ENCODE data around the gene HSF5. TPM values are rescaled to one million over a fixed set of nuclear protein-coding genes. Genes with fewer than 3 reads are reported as not detected.

The HSF5 gene
- total and polyA plus RNA-seq, 2 of the 13 experiments (the other 11 are each of a cell fraction or from before 2014, with no cell fraction given), result not detected

GRCh38 chr17:58513965-58514769 lies 26.0 kb upstream of the HSF5 start, which contains the start of gene MTMR4 (continued):
- TF ChIP-seq, protein P1, sequence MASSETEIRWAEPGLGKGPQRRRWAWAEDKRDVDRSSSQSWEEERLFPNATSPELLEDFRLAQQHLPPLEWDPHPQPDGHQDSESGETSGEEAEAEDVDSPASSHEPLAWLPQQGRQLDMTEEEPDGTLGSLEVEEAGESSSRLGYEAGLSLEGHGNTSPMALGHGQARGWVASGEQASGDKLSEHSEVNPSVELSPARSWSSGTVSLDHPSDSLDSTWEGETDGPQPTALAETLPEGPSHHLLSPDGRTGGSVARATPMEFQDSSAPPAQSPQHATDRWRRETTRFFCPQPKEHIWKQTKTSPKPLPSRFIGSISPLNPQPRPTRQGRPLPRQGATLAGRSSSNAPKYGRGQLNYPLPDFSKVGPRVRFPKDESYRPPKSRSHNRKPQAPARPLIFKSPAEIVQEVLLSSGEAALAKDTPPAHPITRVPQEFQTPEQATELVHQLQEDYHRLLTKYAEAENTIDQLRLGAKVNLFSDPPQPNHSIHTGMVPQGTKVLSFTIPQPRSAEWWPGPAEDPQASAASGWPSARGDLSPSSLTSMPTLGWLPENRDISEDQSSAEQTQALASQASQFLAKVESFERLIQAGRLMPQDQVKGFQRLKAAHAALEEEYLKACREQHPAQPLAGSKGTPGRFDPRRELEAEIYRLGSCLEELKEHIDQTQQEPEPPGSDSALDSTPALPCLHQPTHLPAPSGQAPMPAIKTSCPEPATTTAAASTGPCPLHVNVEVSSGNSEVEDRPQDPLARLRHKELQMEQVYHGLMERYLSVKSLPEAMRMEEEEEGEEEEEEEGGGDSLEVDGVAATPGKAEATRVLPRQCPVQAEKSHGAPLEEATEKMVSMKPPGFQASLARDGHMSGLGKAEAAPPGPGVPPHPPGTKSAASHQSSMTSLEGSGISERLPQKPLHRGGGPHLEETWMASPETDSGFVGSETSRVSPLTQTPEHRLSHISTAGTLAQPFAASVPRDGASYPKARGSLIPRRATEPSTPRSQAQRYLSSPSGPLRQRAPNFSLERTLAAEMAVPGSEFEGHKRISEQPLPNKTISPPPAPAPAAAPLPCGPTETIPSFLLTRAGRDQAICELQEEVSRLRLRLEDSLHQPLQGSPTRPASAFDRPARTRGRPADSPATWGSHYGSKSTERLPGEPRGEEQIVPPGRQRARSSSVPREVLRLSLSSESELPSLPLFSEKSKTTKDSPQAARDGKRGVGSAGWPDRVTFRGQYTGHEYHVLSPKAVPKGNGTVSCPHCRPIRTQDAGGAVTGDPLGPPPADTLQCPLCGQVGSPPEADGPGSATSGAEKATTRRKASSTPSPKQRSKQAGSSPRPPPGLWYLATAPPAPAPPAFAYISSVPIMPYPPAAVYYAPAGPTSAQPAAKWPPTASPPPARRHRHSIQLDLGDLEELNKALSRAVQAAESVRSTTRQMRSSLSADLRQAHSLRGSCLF (CRISPR knock-in tag; IDR thresholded peaks at IDR 0.05; ENCODE audit: borderline replicate concordance), result no peak
- TF ChIP-seq ZNF326 (CRISPR knock-in tag; IDR thresholded peaks at IDR 0.05; ENCODE audit: borderline replicate concordance) (no peak), SP2 (CRISPR knock-in tag; IDR thresholded peaks at IDR 0.05) (0 out of 2 replicates have a peak, but pooled peaks have one; percentile 43), POLR2AphosphoS2 (IDR thresholded peaks at IDR 0.05; ENCODE audit: low read depth, low read length) (no peak), ZNF292 (CRISPR knock-in tag; IDR thresholded peaks at IDR 0.05; ENCODE audit: borderline replicate concordance, low read depth) (no peak), HMG20B (CRISPR knock-in tag; conservative IDR thresholded peaks at IDR 0.05) (no peak), ZNF776 (CRISPR knock-in tag; IDR thresholded peaks at IDR 0.05) (0 out of 2 replicates have a peak, but pooled peaks have one; percentile 38), NFATC3 (CRISPR knock-in tag; IDR thresholded peaks at IDR 0.05) (no peak), KDM4B (CRISPR knock-in tag; IDR thresholded peaks at IDR 0.05) (no peak), MTF2 (CRISPR knock-in tag; IDR thresholded peaks at IDR 0.05; ENCODE audit: borderline replicate concordance) (no peak), ERF (CRISPR knock-in tag; IDR thresholded peaks at IDR 0.05) (0 out of 2 replicates have a peak, but pooled peaks have one; percentile 53), ZNF547 (CRISPR knock-in tag; IDR thresholded peaks at IDR 0.05) (no peak), HMG20A (CRISPR knock-in tag; IDR thresholded peaks at IDR 0.05; ENCODE audit: borderline replicate concordance) (peak; percentile 43; the same call in 1 of the 2 replicates), YEATS4 (CRISPR knock-in tag; IDR thresholded peaks at IDR 0.05; ENCODE audit: borderline replicate concordance) (no peak), TCF7 (IDR thresholded peaks at IDR 0.05; ENCODE audit: low read depth) (no peak), PRPF4 (IDR thresholded peaks at IDR 0.05; ENCODE audit: low read depth, low read length, poor library complexity, severe bottlenecking) (no peak), ZNF557 (CRISPR knock-in tag; IDR thresholded peaks at IDR 0.05) (no peak), MYC (CRISPR knock-in tag; IDR thresholded peaks at IDR 0.05; ENCODE audit: borderline replicate concordance) (peak; percentile 69; the same call in 1 of the 2 replicates), SP4 (CRISPR knock-in tag; IDR thresholded peaks at IDR 0.05) (peak; percentile 75), HOXA3 (CRISPR knock-in tag; IDR thresholded peaks at IDR 0.05) (0 out of 2 replicates have a peak, but pooled peaks have one; percentile 5), ZNF354B (CRISPR knock-in tag; IDR thresholded peaks at IDR 0.05) (no peak), MBNL3 (CRISPR knock-in tag; conservative IDR thresholded peaks at IDR 0.05) (no peak), YY1 (IDR thresholded peaks at IDR 0.05; ENCODE audit: insufficient read depth, insufficient replicate concordance, low read depth, low read length) (peak; percentile 60), TOE1 (CRISPR knock-in tag; IDR thresholded peaks at IDR 0.05) (no peak; the same call in 1 of the 2 replicates)
- TF ChIP-seq, protein P2, sequence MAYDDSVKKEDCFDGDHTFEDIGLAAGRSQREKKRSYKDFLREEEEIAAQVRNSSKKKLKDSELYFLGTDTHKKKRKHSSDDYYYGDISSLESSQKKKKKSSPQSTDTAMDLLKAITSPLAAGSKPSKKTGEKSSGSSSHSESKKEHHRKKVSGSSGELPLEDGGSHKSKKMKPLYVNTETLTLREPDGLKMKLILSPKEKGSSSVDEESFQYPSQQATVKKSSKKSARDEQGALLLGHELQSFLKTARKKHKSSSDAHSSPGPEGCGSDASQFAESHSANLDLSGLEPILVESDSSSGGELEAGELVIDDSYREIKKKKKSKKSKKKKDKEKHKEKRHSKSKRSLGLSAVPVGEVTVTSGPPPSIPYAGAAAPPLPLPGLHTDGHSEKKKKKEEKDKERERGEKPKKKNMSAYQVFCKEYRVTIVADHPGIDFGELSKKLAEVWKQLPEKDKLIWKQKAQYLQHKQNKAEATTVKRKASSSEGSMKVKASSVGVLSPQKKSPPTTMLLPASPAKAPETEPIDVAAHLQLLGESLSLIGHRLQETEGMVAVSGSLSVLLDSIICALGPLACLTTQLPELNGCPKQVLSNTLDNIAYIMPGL (CRISPR knock-in tag; IDR thresholded peaks at IDR 0.05; ENCODE audit: borderline replicate concordance in 1 of 2, low read depth in 1 of 2), result peak; percentile 37 to 57; a peak in 1 of 4 replicates

Measured in HepG2 (cell line).